A549 (cell line): ENCODE data around the gene KCNG2. TPM values are rescaled to one million over a fixed set of nuclear protein-coding genes. Genes with fewer than 3 reads are reported as not detected.

Experiments
- ATAC-seq, 2 experiments: fragments of 200-7000 bp in 1 of 2; fragments of >200 bp in 1 of 2; cut with Nextera tagmentation in 1 of 2; cut with Tn5 transposase in 1 of 2; 3 replicates each; pipeline versions ENCODE4 v1.8.0 to v1.9.1; 2018 to 2020; ENCODE audit warnings: mild to moderate bottlenecking in 1 of 2, moderate library complexity in 1 of 2
- CTCF ChIA-PET: fragments of 300-600 bp; sonication (Branson Sonifier 250); formaldehyde crosslinking; extraction: SDS; loops from one replicate; lab custom pipeline; 2021; ENCODE audit warnings: antibody characterized with exemption, inconsistent platforms; lab: Yijun Ruan, JAX
- POLR2A ChIA-PET: fragments of 350-600 bp; formaldehyde crosslinking; extraction: SDS; loops from one replicate; lab custom pipeline; 2021; ENCODE audit warnings: antibody characterized with exemption, inconsistent platforms; lab: Yijun Ruan, JAX
- DNase-seq, 2 experiments: peaks; one replicate each; pipeline versions ENCODE4 v3.0.0 to v3.0.0-alpha.2; 2011 to 2016; ENCODE audit warnings: low read depth in 1 of 2, low spot score in 1 of 2
- FAIRE-seq: peaks from 2 replicates; lab custom pipeline; 2011; peaks lifted over from hg19 to GRCh38; lab: Jason Lieb, UNC
- H3K27ac ChIP-seq, 2 experiments: fragments of >200 bp; sonication (Bioruptor Twin); formaldehyde crosslinking; 3 replicates each; pipeline ENCODE4 v1.5.1; 2016 to 2017
- H3K4me1 ChIP-seq: fragments of >200 bp; sonication (Bioruptor Twin); formaldehyde crosslinking; 3 replicates; pipeline ENCODE4 v1.6.1; 2016
- H3K4me2 ChIP-seq: fragments of >200 bp; sonication (Bioruptor Twin); formaldehyde crosslinking; 3 replicates; pipeline ENCODE4 v1.6.1; 2016
- H3K4me3 ChIP-seq: fragments of >200 bp; sonication (Bioruptor Twin); formaldehyde crosslinking; 3 replicates; pipeline ENCODE4 v1.5.1; 2016
- H3K9me3 ChIP-seq: fragments of >200 bp; sonication (Bioruptor Twin); formaldehyde crosslinking; 3 replicates; pipeline ENCODE4 v1.6.1; 2016
- CBX2 ChIP-seq: fragments of 200-600 bp; sonication (generic); IDR thresholded peaks from 2 replicates; pipeline ENCODE4 v1.6.1; 2016; ENCODE audit warnings: low read depth, mild to moderate bottlenecking, borderline replicate concordance
- CEBPB ChIP-seq, 2 experiments: fragments of >200 bp in 1 of 2; sonication (Bioruptor Twin) in 1 of 2; formaldehyde crosslinking in 1 of 2; IDR thresholded peaks; 2 replicates each; pipeline ENCODE4 v1.6.1; 2012 to 2016
- CHD2 ChIP-seq: fragments of 150-350 bp; IDR thresholded peaks from 2 replicates; pipeline ENCODE4 v1.6.1; 2014; ENCODE audit warnings: low read length; ENCODE audit not compliant: partially characterized antibody
- EHF ChIP-seq: fragments of 250-450 bp; sonication (Bioruptor Pico); IDR thresholded peaks from 2 replicates; pipeline ENCODE4 v1.5.0; 2020; ENCODE audit warnings: mild to moderate bottlenecking
- ESRRA ChIP-seq: fragments of 150-350 bp; IDR thresholded peaks from 2 replicates; pipeline ENCODE4 v1.6.1; 2014; ENCODE audit warnings: mild to moderate bottlenecking, low read length, borderline replicate concordance
- FOSB ChIP-seq: fragments of 250-450 bp; sonication (Bioruptor Pico); IDR thresholded peaks from 2 replicates; pipeline ENCODE4 v1.5.0; 2020; ENCODE audit warnings: mild to moderate bottlenecking, moderate library complexity
- FOXS1 ChIP-seq: fragments of 250-450 bp; sonication (Bioruptor Pico); IDR thresholded peaks from 2 replicates; pipeline ENCODE4 v1.5.0; 2020; ENCODE audit warnings: mild to moderate bottlenecking, moderate library complexity
- HDAC2 ChIP-seq: fragments of 200-600 bp; sonication (generic); IDR thresholded peaks from 2 replicates; pipeline ENCODE4 v1.6.1; 2016
- HEYL ChIP-seq: fragments of 250-450 bp; sonication (Bioruptor Pico); IDR thresholded peaks from 2 replicates; pipeline ENCODE4 v1.8.0; 2021; ENCODE audit warnings: mild to moderate bottlenecking, moderate library complexity
- HOXB5 ChIP-seq: fragments of 250-450 bp; sonication (Bioruptor Pico); IDR thresholded peaks from 2 replicates; pipeline ENCODE4 v1.5.0; 2020; ENCODE audit warnings: mild to moderate bottlenecking, moderate library complexity
- JUN ChIP-seq, 2 experiments: fragments of >200 bp; sonication (Bioruptor Twin); formaldehyde crosslinking; IDR thresholded peaks; 2 replicates in 1 of 2; 3 replicates in 1 of 2; pipeline ENCODE4 v1.6.1; 2016 to 2017
- JUNB ChIP-seq: fragments of >200 bp; sonication (Bioruptor Twin); formaldehyde crosslinking; IDR thresholded peaks from 2 replicates; pipeline ENCODE4 v1.6.1; 2016
- KDM1A ChIP-seq: fragments of 200-600 bp; sonication (generic); IDR thresholded peaks from 2 replicates; pipeline ENCODE4 v1.6.1; 2016; ENCODE audit warnings: low read depth, mild to moderate bottlenecking
- MYC ChIP-seq: IDR thresholded peaks from 2 replicates; pipeline ENCODE4 v1.6.1; 2012; ENCODE audit warnings: mild to moderate bottlenecking, inconsistent platforms, low read length, improper control_type of control experiment, borderline replicate concordance
- NPAS2 ChIP-seq: fragments of 250-450 bp; sonication (Bioruptor Pico); IDR thresholded peaks from 2 replicates; pipeline ENCODE4 v1.8.0; 2022; ENCODE audit warnings: mild to moderate bottlenecking, moderate library complexity, borderline replicate concordance
- NR3C1 ChIP-seq: fragments of >200 bp; sonication (Bioruptor Twin); formaldehyde crosslinking; IDR thresholded peaks from 3 replicates; pipeline ENCODE4 v1.6.1; 2017
- RARB ChIP-seq: fragments of 250-450 bp; sonication (Bioruptor Pico); IDR thresholded peaks from 2 replicates; pipeline ENCODE4 v1.8.0; 2021; ENCODE audit warnings: mild to moderate bottlenecking, moderate library complexity
- SMC3 ChIP-seq: fragments of >200 bp; sonication (Bioruptor Twin); formaldehyde crosslinking; IDR thresholded peaks from 3 replicates; pipeline ENCODE4 v1.6.1; 2018; ENCODE audit warnings: inconsistent platforms
- TP53 ChIP-seq: fragments of 250-450 bp; sonication (Bioruptor Pico); IDR thresholded peaks from 2 replicates; pipeline ENCODE4 v1.5.0; 2021; ENCODE audit warnings: mild to moderate bottlenecking, moderate library complexity
- ZSCAN20 ChIP-seq: fragments of 250-450 bp; sonication (Bioruptor Pico); IDR thresholded peaks from 2 replicates; pipeline ENCODE4 v1.8.0; 2022; ENCODE audit warnings: mild to moderate bottlenecking, moderate library complexity
- WGBS: methylation state at CpG from one replicate; pipeline ENCODE4 v1.1.6; 2017; ENCODE audit errors: missing lambda C conversion rate; 5-methylcytosine and 5-hydroxymethylcytosine counted together
- polyA plus RNA-seq, 4 experiments: library from polyadenylated mRNA; depleted of rRNA in 3 of 4; stranded (reverse); fragments of >200 nt; fragmentation: RNase III in 1 of 4; extraction: RNeasy Plus Mini Kit Qiagen cat#74134 plus additional on column Dnase treatment in 1 of 4; gene quantifications; 2 replicates in 3 of 4; 3 replicates in 1 of 4; pipeline ENCODE4 v1.2.3, GENCODE V29; 2011 to 2017
- TF ChIP-seq, protein P1 (sequence below): IDR thresholded peaks from 2 replicates; pipeline ENCODE4 v1.6.1; 2012
- TF ChIP-seq, protein P2 (sequence below): fragments of >200 bp; sonication (Bioruptor Twin); formaldehyde crosslinking; IDR thresholded peaks from 3 replicates; pipeline ENCODE4 v1.6.1; 2016
- TF ChIP-seq, protein P3 (sequence below): fragments of 250-450 bp; sonication (Bioruptor Pico); IDR thresholded peaks from 2 replicates; pipeline ENCODE4 v1.5.0; 2021; ENCODE audit warnings: mild to moderate bottlenecking, moderate library complexity, borderline replicate concordance
- TF ChIP-seq, protein P4 (sequence below): IDR thresholded peaks from 2 replicates; pipeline ENCODE4 v1.6.1; 2012; ENCODE audit warnings: low read depth, borderline replicate concordance

The KCNG2 gene
- polyA plus RNA-seq, 2 of the 4 experiments (the other 2 are of a cell fraction), result not detected

DNA sequence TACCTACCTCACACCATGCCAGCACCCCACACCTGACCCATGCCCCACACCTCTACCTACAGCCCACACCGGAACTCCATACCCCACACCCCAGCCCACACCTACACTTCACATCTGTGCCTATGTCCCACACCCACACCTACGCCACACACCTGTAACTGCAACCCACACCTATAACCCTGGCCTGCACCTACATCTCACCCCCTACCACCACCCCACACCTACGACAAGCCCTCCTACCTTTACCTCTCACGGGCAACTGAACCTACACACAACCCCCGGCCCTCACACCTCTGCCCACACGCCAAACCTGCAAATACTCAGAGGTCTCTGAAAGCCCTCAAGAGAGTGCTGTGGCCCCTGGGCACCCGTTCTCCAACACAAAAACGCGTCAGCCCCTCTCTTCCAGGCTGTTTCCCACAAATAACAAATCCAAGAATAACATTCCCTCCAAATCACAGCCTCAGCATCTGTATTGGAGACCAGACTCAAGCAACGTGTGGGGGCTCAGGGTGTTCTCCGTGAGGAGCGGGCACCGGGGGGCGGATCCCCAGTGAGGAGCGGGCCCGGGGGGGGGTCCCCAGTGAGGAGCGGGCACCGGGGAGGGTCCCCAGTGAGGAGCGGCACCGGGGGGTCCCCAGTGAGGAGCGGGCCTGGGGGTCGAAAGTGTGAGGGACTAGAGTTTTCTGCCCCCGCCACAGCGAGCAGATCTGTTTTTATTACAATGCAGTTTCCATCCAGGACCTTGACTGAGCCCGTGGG, 120.3 kb downstream of the KCNG2 start:
- WGBS, result 92% methylated on average over 9 of the region's 25 CpGs
- TF ChIP-seq, protein P1, sequence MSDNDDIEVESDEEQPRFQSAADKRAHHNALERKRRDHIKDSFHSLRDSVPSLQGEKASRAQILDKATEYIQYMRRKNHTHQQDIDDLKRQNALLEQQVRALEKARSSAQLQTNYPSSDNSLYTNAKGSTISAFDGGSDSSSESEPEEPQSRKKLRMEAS, result no peak
- TF ChIP-seq JUNB (no peak), HOXB5 (CRISPR knock-in tag) (no peak), CBX2 (no peak), FOXS1 (CRISPR knock-in tag) (no peak), RARB (CRISPR knock-in tag) (no peak), EHF (CRISPR knock-in tag) (no peak), JUN (IDR thresholded peaks at IDR 0.05) (no peak), ESRRA (no peak), NR3C1 (no peak), FOSB (CRISPR knock-in tag) (no peak), SMC3 (no peak), TP53 (CRISPR knock-in tag) (no peak), ZSCAN20 (CRISPR knock-in tag) (no peak), MYC (no peak), CEBPB (IDR thresholded peaks at IDR 0.05) (no peak), CHD2 (no peak), HDAC2 (no peak)
- TF ChIP-seq, protein P2, sequence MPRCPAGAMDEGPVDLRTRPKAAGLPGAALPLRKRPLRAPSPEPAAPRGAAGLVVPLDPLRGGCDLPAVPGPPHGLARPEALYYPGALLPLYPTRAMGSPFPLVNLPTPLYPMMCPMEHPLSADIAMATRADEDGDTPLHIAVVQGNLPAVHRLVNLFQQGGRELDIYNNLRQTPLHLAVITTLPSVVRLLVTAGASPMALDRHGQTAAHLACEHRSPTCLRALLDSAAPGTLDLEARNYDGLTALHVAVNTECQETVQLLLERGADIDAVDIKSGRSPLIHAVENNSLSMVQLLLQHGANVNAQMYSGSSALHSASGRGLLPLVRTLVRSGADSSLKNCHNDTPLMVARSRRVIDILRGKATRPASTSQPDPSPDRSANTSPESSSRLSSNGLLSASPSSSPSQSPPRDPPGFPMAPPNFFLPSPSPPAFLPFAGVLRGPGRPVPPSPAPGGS, result no peak
- TF ChIP-seq, protein P3, sequence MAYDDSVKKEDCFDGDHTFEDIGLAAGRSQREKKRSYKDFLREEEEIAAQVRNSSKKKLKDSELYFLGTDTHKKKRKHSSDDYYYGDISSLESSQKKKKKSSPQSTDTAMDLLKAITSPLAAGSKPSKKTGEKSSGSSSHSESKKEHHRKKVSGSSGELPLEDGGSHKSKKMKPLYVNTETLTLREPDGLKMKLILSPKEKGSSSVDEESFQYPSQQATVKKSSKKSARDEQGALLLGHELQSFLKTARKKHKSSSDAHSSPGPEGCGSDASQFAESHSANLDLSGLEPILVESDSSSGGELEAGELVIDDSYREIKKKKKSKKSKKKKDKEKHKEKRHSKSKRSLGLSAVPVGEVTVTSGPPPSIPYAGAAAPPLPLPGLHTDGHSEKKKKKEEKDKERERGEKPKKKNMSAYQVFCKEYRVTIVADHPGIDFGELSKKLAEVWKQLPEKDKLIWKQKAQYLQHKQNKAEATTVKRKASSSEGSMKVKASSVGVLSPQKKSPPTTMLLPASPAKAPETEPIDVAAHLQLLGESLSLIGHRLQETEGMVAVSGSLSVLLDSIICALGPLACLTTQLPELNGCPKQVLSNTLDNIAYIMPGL (CRISPR knock-in tag), result no peak
- ChIA-PET CTCF (no interaction called here), POLR2A (no interaction called here)
- Histone ChIP-seq H3K4me1 (no peaks in the 10 kb centered on the region), H3K27ac (no peak overlapping the region), H3K4me2 (no peak overlapping the region), H3K9me3 (no peaks in the 10 kb centered on the region), H3K4me3 (no peak overlapping the region)
- FAIRE-seq (no peak), ATAC-seq (no peak), DNase-seq (no peak)

DNA sequence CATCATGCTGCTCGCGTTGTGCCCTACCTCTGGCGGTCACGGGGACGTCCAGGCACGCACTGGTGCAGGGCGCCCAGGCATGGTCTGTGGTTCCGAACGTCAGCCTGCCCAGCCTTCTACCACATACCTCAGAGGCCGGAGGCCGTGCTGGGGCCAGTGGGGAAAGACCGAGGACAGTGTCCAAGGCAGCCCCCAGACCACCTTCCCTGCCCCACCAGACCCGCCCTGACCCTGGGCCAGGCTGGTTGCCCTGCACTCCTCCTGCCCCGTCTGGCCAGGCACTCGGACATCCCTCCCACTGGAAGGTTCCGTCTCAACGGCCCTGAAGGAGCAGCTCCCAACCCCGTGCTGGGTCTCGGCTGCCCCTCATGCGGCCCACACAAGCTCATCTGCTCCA, 120.9 kb downstream of the KCNG2 start:
- FAIRE-seq (no peak), DNase-seq (no peak), ATAC-seq (no peak)
- Histone ChIP-seq H3K4me3 (no peak overlapping the region), H3K4me1 (no peaks in the 10 kb centered on the region), H3K9me3 (no peaks in the 10 kb centered on the region), H3K4me2 (no peak overlapping the region), H3K27ac (no peak overlapping the region)
- WGBS, result no CpG with 5 or more reads among the region's 20 CpGs
- POLR2A ChIA-PET, result no interaction called here
- TF ChIP-seq CEBPB (IDR thresholded peaks at IDR 0.05) (no peak), CHD2 (no peak), KDM1A (no peak), JUNB (no peak), HEYL (CRISPR knock-in tag) (no peak), NPAS2 (CRISPR knock-in tag) (no peak), MYC (no peak)
- TF ChIP-seq, protein P4, sequence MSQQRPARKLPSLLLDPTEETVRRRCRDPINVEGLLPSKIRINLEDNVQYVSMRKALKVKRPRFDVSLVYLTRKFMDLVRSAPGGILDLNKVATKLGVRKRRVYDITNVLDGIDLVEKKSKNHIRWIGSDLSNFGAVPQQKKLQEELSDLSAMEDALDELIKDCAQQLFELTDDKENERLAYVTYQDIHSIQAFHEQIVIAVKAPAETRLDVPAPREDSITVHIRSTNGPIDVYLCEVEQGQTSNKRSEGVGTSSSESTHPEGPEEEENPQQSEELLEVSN, result no peak
- CTCF ChIA-PET, result no interaction called here
